ENCODE measurements around the gene PPP2R5C.

The PPP2R5C gene

DNA sequence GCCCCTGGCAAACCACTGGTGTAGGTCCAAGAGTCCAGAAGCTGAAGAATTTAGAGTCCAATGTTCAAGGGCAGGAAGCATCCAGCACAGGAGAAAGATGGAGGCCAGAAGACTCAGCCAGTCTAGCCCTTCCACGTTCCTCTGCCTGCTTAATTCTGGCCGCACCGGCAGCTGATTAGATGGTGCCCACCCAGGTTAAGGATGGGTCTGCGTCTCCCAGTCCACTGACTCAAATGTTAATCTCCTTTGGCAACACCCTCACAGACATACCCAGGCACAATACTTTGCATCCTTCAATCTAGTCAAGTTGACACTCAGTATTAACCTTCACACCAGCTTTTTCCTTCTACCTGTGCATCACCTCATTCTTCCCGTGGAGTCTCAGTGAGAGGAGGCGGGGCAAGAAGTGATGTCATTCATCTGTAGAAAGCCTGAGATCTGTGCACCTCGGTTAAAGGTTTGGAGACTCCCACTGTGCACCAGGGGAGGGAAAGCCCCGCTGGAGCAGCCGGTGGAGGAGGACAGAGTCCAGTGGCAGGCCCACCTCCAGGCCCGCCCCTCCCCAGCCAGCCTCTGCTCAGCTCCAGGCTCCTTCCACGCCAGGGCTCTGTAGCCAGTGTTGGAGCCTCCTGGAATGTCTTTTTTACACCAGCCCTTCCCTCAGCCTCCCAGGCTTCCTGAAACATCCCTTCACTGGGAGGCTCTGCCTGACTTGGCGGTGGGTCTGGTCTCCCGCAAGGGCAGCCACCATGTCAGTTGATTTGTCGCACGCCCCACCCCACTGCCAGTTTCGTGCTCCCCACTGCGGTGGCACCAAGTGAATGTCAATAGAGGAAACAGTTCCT, 122.8 kb downstream of the PPP2R5C start:
- Histone ChIP-seq H3K27me3 (ENCODE audit: control insufficient read depth, insufficient read depth, low read length) (no peaks in the 10 kb centered on the region), H3K36me3 (ENCODE audit: control insufficient read depth, insufficient read depth, low read length) (no peaks in the 10 kb centered on the region), H3K9ac (ENCODE audit: low read length) (no peak overlapping the region)

GRCh38 chr14:101884934-101885576, 123.5 kb downstream of the PPP2R5C start:
- Histone ChIP-seq H3K4me3 (ENCODE audit: low read length) (no peak overlapping the region), H3K9me3 (ENCODE audit: control insufficient read depth, low read length) (no peaks in the 10 kb centered on the region), H3K4me1 (ENCODE audit: control insufficient read depth, insufficient read depth, low read length) (no peaks in the 10 kb centered on the region), H3K36me3 (ENCODE audit: control insufficient read depth, insufficient read depth, low read length) (no peaks in the 10 kb centered on the region), H3K9ac (ENCODE audit: low read length) (no peak overlapping the region), H3K27me3 (ENCODE audit: control insufficient read depth, insufficient read depth, low read length) (no peaks in the 10 kb centered on the region)

More for the DNA sequence above, 122.8 kb downstream of the PPP2R5C start:
- Histone ChIP-seq H3K4me1 (ENCODE audit: control insufficient read depth, insufficient read depth, low read length) (no peaks in the 10 kb centered on the region), H3K9me3 (ENCODE audit: control insufficient read depth, low read length) (no peaks in the 10 kb centered on the region), H3K4me3 (ENCODE audit: low read length) (no peak overlapping the region)

DNA sequence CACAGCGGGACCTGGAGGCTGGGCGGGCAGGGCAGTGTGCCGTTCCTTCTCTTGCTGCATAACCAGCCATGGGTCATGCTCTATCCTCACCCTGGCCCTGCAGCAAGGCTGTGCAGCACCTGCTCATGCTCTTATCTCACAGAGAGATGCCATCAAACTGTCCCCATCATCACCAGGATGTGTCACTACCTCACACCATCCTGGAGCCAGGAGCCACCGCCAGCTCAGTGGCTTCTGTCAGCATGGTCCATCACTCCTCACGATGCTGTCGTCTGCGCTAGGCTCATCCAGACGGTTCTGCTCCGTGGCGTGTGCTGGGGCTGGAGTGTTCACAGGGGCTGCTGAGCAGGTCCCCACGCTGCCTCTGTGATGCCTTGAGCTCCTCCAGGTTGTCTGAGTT, 125.7 kb downstream of the PPP2R5C start:
- no peaks in the 10 kb centered on the region for H3K9me3 ChIP-seq (ENCODE audit: control insufficient read depth, low read length)
- no peaks in the 10 kb centered on the region for H3K4me1 ChIP-seq (ENCODE audit: control insufficient read depth, insufficient read depth, low read length)
- no peak overlapping the region for H3K9ac ChIP-seq (ENCODE audit: low read length)
- no peaks in the 10 kb centered on the region for H3K36me3 ChIP-seq (ENCODE audit: control insufficient read depth, insufficient read depth, low read length)
- H3K4me3 ChIP-seq (ENCODE audit: low read length) = no peak overlapping the region
- no peaks in the 10 kb centered on the region for H3K27me3 ChIP-seq (ENCODE audit: control insufficient read depth, insufficient read depth, low read length)

DNA sequence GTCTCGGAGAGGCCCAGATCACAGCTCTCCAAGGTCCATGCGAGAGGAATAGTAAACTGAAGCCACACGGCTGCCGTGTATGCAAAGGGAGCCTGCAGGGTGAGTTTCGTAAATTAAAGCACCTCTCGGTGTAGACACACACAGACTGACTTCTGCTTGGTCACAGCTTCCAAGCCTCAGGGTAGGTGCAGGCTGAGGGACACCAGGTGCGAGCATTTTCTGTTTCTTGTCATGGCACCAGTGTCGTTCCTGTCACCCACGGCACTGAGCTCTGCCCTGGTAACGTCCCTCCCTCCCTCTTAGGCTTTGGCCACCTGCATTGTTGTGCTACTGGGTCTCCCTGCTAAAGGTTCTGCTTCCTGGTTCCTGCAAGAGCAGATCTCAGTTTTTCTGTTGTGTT, 126.7 kb downstream of the PPP2R5C start:
- Histone ChIP-seq H3K27me3 (ENCODE audit: control insufficient read depth, insufficient read depth, low read length) (no peaks in the 10 kb centered on the region), H3K36me3 (ENCODE audit: control insufficient read depth, insufficient read depth, low read length) (no peaks in the 10 kb centered on the region), H3K4me3 (ENCODE audit: low read length) (no peak overlapping the region), H3K4me1 (ENCODE audit: control insufficient read depth, insufficient read depth, low read length) (no peaks in the 10 kb centered on the region), H3K9ac (ENCODE audit: low read length) (no peak overlapping the region), H3K9me3 (ENCODE audit: control insufficient read depth, low read length) (no peaks in the 10 kb centered on the region)

- Histone ChIP-seq H3K4me1 (ENCODE audit: control insufficient read depth, insufficient read depth, low read length) (no peaks in the 10 kb centered on the region), H3K4me3 (ENCODE audit: low read length) (no peak overlapping the region), H3K9me3 (ENCODE audit: control insufficient read depth, low read length) (no peaks in the 10 kb centered on the region), H3K9ac (ENCODE audit: low read length) (no peak overlapping the region), H3K36me3 (ENCODE audit: control insufficient read depth, insufficient read depth, low read length) (no peaks in the 10 kb centered on the region), H3K27me3 (ENCODE audit: control insufficient read depth, insufficient read depth, low read length) (no peaks in the 10 kb centered on the region)
Measured at GRCh38 chr14:101889366-101889765, 127.9 kb downstream of the PPP2R5C start.

- no peaks in the 10 kb centered on the region for H3K4me1 ChIP-seq (ENCODE audit: control insufficient read depth, insufficient read depth, low read length)
- H3K4me3 ChIP-seq (ENCODE audit: low read length) = no peak overlapping the region
- no peaks in the 10 kb centered on the region for H3K27me3 ChIP-seq (ENCODE audit: control insufficient read depth, insufficient read depth, low read length)
- H3K9me3 ChIP-seq (ENCODE audit: control insufficient read depth, low read length) = no peaks in the 10 kb centered on the region
- no peak overlapping the region for H3K9ac ChIP-seq (ENCODE audit: low read length)
- no peaks in the 10 kb centered on the region for H3K36me3 ChIP-seq (ENCODE audit: control insufficient read depth, insufficient read depth, low read length)
Measured at GRCh38 chr14:101889898-101890297, 128.4 kb downstream of the PPP2R5C start.

DNA sequence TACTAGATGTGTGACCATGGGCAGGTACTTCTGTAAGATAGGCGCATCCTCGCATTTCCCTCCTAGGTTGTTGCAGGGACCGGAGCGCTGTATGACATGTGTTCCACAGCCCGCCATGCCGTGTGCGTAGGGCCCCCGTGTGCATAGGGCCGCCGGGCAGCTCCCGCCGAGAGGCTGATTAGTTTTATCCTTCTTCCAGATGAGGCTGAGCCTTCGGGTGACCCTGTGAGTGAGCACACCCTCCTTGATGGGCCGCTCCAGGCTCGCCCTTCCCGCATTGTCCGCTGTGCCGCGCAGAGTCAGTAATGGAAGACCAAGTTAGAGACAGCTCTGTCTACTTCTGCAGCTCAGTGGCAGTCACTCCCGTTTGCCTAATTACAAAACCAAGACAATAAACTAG, 130.0 kb downstream of the PPP2R5C start:
- Histone ChIP-seq H3K36me3 (ENCODE audit: control insufficient read depth, insufficient read depth, low read length) (no peaks in the 10 kb centered on the region), H3K27me3 (ENCODE audit: control insufficient read depth, insufficient read depth, low read length) (no peaks in the 10 kb centered on the region), H3K4me3 (ENCODE audit: low read length) (no peak overlapping the region), H3K4me1 (ENCODE audit: control insufficient read depth, insufficient read depth, low read length) (no peaks in the 10 kb centered on the region), H3K9ac (ENCODE audit: low read length) (no peak overlapping the region), H3K9me3 (ENCODE audit: control insufficient read depth, low read length) (no peaks in the 10 kb centered on the region)

GRCh38 chr14:101893759-101894158, 132.2 kb downstream of the PPP2R5C start:
- Histone ChIP-seq H3K9ac (ENCODE audit: low read length) (no peak overlapping the region), H3K36me3 (ENCODE audit: control insufficient read depth, insufficient read depth, low read length) (no peaks in the 10 kb centered on the region)

DNA sequence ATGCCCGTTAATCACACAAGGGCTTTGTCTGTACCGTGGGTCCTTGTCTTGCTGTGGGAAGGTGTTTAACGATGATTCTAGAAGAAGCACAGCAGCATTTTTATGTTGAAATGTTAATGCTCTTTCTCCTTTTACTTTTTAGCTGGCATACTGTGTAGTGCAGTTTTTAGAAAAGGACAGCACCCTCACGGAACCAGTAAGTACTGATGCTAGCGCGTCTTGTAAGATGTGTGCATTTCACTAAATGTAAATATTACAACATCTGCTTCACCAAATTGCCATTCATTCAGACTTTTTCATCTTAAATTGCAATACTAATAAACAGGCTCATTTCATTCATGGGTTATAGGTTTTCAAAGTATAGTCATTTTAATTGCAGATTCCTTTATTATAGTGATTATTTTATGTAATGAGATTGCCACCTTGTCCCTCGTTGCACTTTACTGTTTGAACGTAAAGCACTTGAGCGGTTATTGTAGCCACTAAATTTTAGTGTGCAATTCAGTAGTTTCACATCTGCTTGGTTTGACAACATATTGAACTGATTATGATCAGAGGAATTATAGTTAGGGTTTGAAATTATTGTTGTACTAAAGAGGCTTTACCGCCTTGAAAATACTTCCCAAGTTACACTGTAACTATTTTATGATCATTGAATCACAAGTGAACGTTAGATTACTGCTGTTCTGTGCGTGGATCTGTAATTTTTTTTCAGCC, 133.0 kb downstream of the PPP2R5C start:
- no peaks in the 10 kb centered on the region for H3K4me1 ChIP-seq (ENCODE audit: control insufficient read depth, insufficient read depth, low read length)
- H3K4me3 ChIP-seq (ENCODE audit: low read length) = no peak overlapping the region
- H3K9ac ChIP-seq (ENCODE audit: low read length) = no peak overlapping the region
- no peaks in the 10 kb centered on the region for H3K36me3 ChIP-seq (ENCODE audit: control insufficient read depth, insufficient read depth, low read length)
- H3K27me3 ChIP-seq (ENCODE audit: control insufficient read depth, insufficient read depth, low read length) = no peaks in the 10 kb centered on the region
- H3K9me3 ChIP-seq (ENCODE audit: control insufficient read depth, low read length) = no peaks in the 10 kb centered on the region

More at GRCh38 chr14:101893759-101894158, 132.2 kb downstream of the PPP2R5C start:
- no peaks in the 10 kb centered on the region for H3K27me3 ChIP-seq (ENCODE audit: control insufficient read depth, insufficient read depth, low read length)
- H3K4me3 ChIP-seq (ENCODE audit: low read length) = no peak overlapping the region
- H3K4me1 ChIP-seq (ENCODE audit: control insufficient read depth, insufficient read depth, low read length) = no peaks in the 10 kb centered on the region
- H3K9me3 ChIP-seq (ENCODE audit: control insufficient read depth, low read length) = no peaks in the 10 kb centered on the region

DNA sequence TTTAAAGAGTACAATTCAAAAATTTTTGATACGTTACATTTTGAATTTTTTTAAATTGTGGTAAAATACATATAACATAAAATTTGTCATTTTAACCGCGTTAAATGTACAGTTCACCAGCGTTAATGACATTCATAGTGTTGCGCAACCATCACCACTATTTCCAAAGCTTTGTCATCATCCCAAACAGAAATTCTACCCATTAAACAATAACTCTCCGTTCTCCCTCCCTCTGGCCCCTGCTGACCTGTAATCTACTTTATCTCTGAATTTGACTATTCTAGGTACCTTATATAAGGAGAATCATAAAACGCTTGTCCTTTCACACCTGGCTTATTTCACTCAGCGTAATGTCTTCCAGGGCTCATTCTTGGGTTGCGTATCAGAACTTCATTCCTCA, 133.7 kb downstream of the PPP2R5C start:
- Histone ChIP-seq H3K4me1 (ENCODE audit: control insufficient read depth, insufficient read depth, low read length) (no peaks in the 10 kb centered on the region), H3K27me3 (ENCODE audit: control insufficient read depth, insufficient read depth, low read length) (no peaks in the 10 kb centered on the region), H3K9me3 (ENCODE audit: control insufficient read depth, low read length) (no peaks in the 10 kb centered on the region), H3K4me3 (ENCODE audit: low read length) (no peak overlapping the region), H3K9ac (ENCODE audit: low read length) (no peak overlapping the region), H3K36me3 (ENCODE audit: control insufficient read depth, insufficient read depth, low read length) (no peaks in the 10 kb centered on the region)

DNA sequence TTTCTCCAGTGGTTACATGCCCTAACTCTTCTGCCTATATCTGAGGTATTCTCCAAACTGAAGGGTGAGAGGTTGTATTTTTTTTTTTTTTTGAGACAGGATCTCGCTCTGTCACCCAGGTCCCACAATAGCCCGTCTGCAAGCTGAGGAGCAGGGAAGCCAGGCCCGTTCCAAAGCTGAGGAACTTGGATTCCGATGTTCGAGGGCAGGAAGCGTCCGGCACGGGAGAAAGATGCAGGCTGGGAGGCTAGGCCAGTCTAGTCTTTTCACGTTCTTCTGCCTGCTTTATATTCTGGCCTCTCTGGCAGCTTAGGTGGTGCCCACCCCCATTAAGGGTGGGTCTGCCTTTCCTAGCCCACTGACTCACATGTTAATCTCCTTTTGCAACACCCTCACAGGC, 135.8 kb downstream of the PPP2R5C start:
- Histone ChIP-seq H3K36me3 (ENCODE audit: control insufficient read depth, insufficient read depth, low read length) (peaks cover 3% of the 10 kb centered on the region), H3K9me3 (ENCODE audit: control insufficient read depth, low read length) (no peaks in the 10 kb centered on the region), H3K4me3 (ENCODE audit: low read length) (no peak overlapping the region), H3K27me3 (ENCODE audit: control insufficient read depth, insufficient read depth, low read length) (no peaks in the 10 kb centered on the region), H3K9ac (ENCODE audit: low read length) (no peak overlapping the region), H3K4me1 (ENCODE audit: control insufficient read depth, insufficient read depth, low read length) (no peaks in the 10 kb centered on the region)

DNA sequence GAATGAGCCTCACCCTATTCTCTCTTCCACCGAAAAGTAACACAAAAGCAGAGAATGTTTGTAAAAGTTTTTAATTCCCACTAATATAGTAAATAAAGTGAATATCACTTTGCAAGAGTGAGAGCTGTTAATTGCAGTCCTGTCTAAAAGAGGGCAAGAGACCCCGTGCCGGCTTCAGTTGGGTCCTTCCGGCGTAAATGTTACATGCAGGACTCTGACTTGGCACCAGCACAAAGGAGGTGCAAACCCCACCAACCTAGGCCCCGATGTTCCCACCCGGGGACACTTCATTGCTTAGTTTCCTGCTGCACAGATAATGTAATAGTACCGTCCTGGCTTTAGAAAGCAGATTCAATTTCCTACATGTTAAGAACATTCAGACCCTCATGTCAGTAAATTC, 136.9 kb downstream of the PPP2R5C start:
- Histone ChIP-seq H3K9me3 (ENCODE audit: control insufficient read depth, low read length) (no peaks in the 10 kb centered on the region), H3K4me1 (ENCODE audit: control insufficient read depth, insufficient read depth, low read length) (no peaks in the 10 kb centered on the region), H3K4me3 (ENCODE audit: low read length) (no peak overlapping the region), H3K27me3 (ENCODE audit: control insufficient read depth, insufficient read depth, low read length) (no peaks in the 10 kb centered on the region), H3K9ac (ENCODE audit: low read length) (no peak overlapping the region), H3K36me3 (ENCODE audit: control insufficient read depth, insufficient read depth, low read length) (peaks cover 7% of the 10 kb centered on the region)

All from mucosa of stomach (tissue), 1 donor.